ENCODE results near the gene OR4N2. TPM values are rescaled to one million over a fixed set of nuclear protein-coding genes. Genes with fewer than 3 reads are reported as not detected.

Gene OR4N2
- total and polyA plus RNA-seq, 9 of the 15 experiments (the other 6 are each of a cell fraction or from before 2014, with no cell fraction given), result not detected

- Histone ChIP-seq H3K4me3 (no peak overlapping the region), H3K9ac (ENCODE audit: insufficient read depth in 1 of 2, low read depth in 2 of 2, low read length in 2 of 2) (no peak overlapping the region), H2AFZ (ENCODE audit: low read depth, low read length) (no peak overlapping the region), H3K36me3 (ENCODE audit: control insufficient read depth, insufficient read depth, low read length) (no peaks in the 10 kb centered on the region), H4K20me1 (replicated peaks; ENCODE audit: control insufficient read depth, insufficient read depth, low read length) (no peaks in the 10 kb centered on the region), H3K9me3 (replicated peaks; ENCODE audit: control insufficient read depth, insufficient read depth, low read depth, low read length) (no peaks in the 10 kb centered on the region), H3K9me1 (ENCODE audit: control insufficient read depth, insufficient read depth, low read length) (no peaks in the 10 kb centered on the region), H3K4me2 (ENCODE audit: insufficient read depth, low read length) (no peak overlapping the region), H3K79me2 (ENCODE audit: control insufficient read depth, insufficient read depth, low read length) (no peaks in the 10 kb centered on the region), H3K4me1 (replicated peaks in 1 of 2; ENCODE audit: control insufficient read depth in 2 of 2, insufficient read depth in 2 of 2, low read length in 2 of 2) (no peaks in the 10 kb centered on the region), H3K27me3 (ENCODE audit: control insufficient read depth in 2 of 2, insufficient read depth in 2 of 2, low read length in 2 of 2) (no peaks in the 10 kb centered on the region), H3K27ac (ENCODE audit: extremely low read depth, low read depth, low read length) (no peak overlapping the region)
- ATAC-seq (no peak), DNase-seq (ENCODE audit: extremely low read depth in 1 of 4, low spot score in 3 of 4) (no peak), FAIRE-seq (no peak)
- TF ChIP-seq SFPQ (IDR thresholded peaks at IDR 0.05; ENCODE audit: low read depth, low read length) (no peak), ZNF76 (CRISPR knock-in tag; IDR thresholded peaks at IDR 0.05; ENCODE audit: borderline replicate concordance) (no peak), CHCHD3 (CRISPR knock-in tag; IDR thresholded peaks at IDR 0.05) (no peak), L3MBTL2 (IDR thresholded peaks at IDR 0.05) (no peak), BRD9 (IDR thresholded peaks at IDR 0.05; ENCODE audit: low read depth, partially characterized antibody) (no peak), SP1 (CRISPR knock-in tag; IDR thresholded peaks at IDR 0.05) (no peak)
- 0% methylated on average over 1 of the region's 1 CpG for WGBS (ENCODE audit: insufficient coverage, low coverage, missing lambda C conversion rate)
- ChIA-PET POLR2A (no interaction called here), CTCF (ENCODE audit: low intra/inter-chr PET ratio) (no interaction called here)
- BruUV-seq (replicated peaks), result no TSS peak
- intact Hi-C loops (cut with micrococcal nuclease), result no loop called here
- in situ Hi-C loops (cut with MboI), result no loop called here
Measured at GRCh38 chr14:19823765-19824164, 20.2 kb downstream of the OR4N2 start.

Measured in K562 (cell line).